Dermis blood vessel endothelial cell (primary cell): ENCODE measurements around the gene DLX4. TPM values are rescaled to one million over a fixed set of nuclear protein-coding genes. Genes with fewer than 3 reads are reported as not detected.
A peak's percentile ranks its signal among the peaks of the same experiment; 100 is the strongest.

Experiments used
- DNase-seq: peaks from one replicate; pipeline ENCODE4 v3.0.0; 2010
- total RNA-seq: library from RNA; depleted of rRNA; stranded (reverse); fragments of >200 nt; gene quantifications from 2 replicates; pipeline ENCODE4 v1.2.3, GENCODE V29; 2014

DLX4 gene
- total RNA-seq, 1 donor from 2014 or later = not detected

GRCh38 chr17:49990331-49990730 is 21.3 kb downstream of the DLX4 start:
- DNase-seq = no peak

DNA sequence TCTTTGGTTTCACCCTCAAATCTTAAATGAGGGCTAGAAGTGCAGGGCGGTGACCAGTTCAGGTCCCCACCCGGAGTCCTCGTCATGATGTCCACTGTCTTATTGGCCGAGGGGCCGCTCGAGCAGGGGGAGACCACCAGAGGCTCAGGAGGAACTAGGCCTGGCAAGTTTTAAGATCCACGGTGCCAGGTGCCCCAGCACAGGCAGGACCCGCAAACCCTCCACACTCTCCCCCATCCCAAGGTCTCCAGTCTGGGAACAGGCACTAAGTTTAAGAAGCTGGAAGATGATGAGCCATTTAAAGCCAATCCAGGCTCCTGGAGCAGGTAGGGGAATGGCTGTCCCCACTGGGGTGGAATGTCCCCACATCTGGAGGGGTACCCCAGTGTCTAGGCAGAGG is 21.9 kb downstream of the DLX4 start:
- no peak for DNase-seq

- DNase-seq = no peak
Observed at GRCh38 chr17:49991409-49991808, 22.4 kb downstream of the DLX4 start.

- DNase-seq = no peak
Observed at GRCh38 chr17:49992191-49992932, 23.4 kb downstream of the DLX4 start.

DNA sequence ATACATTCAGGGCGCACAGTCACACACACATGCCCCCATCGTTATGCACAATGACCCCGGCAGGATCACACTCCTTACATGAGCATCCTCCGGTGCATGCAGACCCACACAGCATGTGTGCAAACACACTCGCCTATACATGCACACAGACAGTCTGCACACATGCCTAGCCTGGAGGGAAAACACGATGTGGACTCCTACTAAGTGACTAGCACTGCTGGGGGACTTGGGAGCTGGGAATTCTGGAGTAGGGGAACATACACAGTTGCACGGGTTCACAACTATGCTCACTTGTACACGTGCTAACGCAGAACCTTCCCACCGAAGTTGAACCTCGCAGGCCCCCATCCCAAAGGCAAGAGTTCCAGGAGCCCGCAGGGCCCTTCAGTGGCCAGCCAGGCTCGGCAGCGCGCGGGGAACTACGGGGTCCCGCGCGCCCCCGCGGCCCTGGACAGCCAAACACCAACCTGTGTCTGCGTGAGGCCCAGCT is 24.0 kb downstream of the DLX4 start:
- no peak for DNase-seq

GRCh38 chr17:49993423-49994060 is 24.6 kb downstream of the DLX4 start:
- DNase-seq = peak; percentile 30

DNA sequence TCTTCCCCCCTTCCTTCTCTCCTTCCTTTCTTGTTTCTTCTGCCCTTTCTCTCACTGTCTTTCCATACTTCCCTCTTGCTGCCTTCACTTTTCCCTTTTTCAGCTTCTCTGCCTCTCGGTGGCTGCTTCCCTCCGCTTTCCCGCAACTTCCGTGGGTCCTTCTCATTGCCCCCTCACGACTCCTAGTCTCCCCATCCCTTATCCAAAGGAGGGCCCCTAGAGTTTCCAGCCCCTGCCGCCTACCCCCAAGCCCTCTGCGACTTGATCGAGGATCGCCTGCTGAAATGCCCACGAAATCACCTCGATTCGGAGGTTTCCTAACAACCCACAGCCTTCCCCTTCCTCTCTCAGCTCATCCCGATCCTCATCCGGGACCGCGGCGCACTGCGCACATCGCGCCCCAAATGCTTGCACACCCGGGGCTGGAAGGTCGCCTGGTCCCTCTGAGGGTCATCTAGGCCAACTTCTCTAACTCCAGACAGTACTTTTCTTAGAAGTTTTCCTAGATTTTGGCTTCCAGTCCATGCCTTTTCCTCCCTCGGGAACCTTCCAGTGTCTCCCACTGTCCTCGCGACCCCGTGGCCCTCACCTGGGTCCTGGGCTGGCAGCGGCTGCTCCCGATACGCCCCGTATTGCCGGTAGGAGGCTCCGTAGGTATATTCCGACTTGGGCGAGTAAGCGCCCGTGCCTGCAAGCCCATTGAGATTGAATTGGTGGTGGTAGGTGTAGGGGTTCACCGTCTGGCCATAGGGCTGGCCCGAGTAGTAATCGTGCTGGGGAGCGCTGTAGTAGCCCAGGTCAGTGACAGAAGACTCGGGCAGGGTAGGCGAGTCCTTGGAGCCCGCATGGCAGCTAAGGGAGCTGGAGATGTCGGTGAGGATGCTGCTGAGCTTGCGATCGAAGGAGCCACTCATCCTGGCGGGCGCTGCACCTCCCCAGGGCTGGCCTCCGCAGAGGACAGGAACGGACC is 25.4 kb downstream of the DLX4 start:
- no peak for DNase-seq

DNA sequence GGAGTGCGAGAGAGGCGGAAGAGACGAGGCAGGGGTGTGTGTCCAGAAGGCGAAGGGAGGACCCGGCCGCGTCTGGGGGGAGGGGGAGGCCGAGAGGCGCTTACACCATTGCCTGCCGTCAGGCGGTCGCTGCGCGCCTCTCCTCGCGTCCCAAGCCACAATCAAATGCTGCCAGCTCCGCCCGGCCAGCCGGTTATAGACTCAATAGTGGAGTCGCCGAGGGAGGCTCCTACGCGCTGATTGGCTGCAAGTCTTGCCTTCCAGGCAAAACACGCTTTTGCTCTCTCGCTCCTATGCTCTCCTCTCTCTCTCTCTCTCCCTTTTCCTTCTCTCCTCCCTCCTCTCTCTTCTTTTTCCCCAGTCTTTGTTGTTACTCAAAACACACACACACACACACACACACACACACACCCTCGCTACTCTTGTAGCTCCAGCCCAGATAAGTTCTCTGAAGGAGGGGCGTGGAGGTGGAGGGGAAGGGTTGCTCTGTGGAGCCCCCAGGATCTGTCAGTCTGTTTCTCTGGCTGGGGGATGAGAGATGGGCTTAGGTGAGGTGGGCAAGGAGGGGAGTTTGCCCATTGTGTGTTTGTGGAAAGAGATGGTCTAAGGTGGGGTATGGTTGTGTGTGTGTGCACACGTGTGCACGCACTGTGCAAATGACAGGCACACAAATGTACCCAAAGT is 26.2 kb downstream of the DLX4 start, which contains the start of gene DLX3:
Gene DLX3, minus strand, starts transcription at position 170 of the 684 bp plus-strand sequence. CDS start 226 bp downstream, outside the sequence.
- DNase-seq = peak; percentile 58

DNA sequence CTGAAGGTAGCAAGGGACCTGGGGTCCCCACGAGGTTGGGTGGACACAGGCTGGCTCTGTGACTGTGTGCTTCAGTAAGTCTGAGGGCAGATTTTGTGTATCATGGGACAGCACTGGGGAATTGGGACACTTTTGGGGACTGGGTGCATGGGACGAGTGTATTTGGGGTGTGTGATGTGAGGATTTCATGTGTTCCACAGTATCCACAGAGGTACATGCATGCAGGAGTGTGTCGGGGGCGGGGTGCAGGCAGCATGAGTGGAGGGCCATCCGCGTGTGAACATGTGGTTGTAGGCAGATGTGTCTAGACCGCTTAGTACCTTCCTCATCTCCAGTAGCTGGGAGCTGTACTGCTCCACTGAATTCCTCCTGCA is 27.1 kb downstream of the DLX4 start:
- no peak for DNase-seq

- DNase-seq = peak; percentile 59
Observed at GRCh38 chr17:49996495-49997300, 27.7 kb downstream of the DLX4 start.

GRCh38 chr17:49997301-49997650 is 28.3 kb downstream of the DLX4 start:
- DNase-seq = no peak

DNA sequence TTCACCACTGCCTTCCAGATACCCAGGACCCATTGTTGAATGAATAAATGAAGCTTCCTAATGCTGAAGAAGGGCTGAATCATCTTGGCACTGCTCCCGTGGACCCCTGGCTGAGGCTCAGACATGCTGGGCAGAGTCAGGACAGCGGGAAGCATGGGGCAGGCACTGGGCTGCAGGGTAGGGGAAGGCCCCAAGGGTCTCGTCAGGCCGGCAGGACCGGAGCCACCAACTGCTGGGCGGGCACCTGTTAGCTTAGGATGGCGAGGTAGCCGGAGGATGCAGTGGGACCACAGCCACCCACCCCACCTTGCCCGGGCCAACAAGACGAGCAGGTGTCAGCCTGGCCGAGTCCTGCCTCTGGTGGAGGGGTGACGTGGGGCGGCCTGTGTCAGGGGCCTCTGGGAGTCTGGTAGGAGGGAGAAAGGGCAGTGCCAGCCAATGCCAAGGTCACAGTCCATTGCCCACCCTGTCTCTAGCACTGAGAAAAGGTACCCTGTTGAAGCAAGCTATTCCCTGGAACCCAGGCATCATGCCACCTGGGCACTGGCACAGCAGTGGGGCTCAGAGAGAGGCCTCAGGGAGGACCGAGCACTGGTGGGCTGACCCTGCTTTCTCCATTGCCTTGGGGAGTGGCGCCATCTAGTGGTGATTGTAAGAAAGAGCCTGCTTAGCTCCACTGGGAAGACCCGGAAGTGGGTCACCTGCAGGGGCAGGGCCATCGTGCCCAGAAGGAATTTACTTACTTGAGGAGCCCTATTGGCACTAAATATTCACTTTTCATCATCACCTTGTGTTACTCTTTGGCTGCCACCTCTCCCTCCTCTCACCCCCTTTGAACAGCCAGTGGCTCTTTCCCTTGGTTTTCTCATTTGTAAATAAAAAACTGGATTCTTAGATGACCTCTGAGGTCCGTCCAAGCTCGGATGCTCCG is 29.0 kb downstream of the DLX4 start:
- peak; percentile 93 for DNase-seq

DNA sequence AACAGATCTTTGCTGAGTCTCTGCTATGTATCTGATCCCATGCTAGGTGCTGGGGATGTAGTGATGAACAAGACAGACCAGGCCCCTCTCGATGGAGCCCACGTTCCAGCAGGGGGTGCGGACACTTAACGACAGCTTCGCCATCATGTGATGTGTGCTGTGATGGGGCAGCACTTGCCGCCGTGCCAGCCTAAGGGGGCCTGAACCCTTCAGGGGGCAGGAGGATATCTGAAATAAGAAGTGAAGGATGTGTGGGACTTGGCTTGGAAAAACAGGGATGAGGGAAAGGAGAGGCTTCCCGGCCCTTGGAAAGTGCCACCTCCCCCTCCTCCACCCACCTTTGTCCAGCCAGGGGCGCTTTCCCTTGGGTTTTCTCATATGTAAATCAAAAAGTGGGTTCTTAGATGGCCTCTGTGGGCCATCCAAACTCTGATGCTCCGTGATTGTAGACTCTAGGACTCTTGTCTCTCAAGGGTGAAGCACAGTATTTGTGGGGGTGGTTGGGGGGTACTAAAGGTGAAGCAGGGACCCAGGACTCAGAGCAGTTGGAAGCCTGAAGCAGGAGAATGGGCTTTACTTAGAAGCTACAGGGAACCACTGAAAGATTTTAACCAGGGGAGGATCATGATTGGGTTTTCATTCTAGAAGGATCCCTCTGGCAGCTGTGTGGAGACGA is 30.0 kb downstream of the DLX4 start:
- DNase-seq = no peak

- DNase-seq = no peak
Observed at GRCh38 chr17:50003911-50004310, 34.9 kb downstream of the DLX4 start.

DNA sequence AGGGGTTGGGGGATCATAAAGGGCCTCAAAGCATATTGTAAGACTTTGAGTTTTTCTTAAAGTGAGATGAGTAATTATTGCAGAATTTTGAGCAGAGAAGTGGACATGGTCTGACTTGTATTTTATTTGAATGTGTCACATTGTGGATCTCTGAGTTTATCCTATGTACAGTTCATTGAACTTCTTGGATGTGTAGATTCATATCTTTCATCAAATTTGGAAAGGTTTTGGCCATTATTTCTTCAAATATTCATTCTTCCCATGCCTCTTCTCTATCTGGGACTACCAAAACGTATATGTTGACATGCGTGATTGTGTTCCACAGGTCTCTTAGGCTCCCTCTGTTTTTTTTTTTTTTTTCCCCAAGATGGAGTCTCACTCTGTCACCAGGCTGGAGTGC is 40.3 kb downstream of the DLX4 start:
- no peak for DNase-seq

GRCh38 chr17:50013079-50013478 is 44.1 kb downstream of the DLX4 start:
- no peak for DNase-seq

- DNase-seq = no peak
Observed at GRCh38 chr17:50014471-50015088, 45.6 kb downstream of the DLX4 start.

DNA sequence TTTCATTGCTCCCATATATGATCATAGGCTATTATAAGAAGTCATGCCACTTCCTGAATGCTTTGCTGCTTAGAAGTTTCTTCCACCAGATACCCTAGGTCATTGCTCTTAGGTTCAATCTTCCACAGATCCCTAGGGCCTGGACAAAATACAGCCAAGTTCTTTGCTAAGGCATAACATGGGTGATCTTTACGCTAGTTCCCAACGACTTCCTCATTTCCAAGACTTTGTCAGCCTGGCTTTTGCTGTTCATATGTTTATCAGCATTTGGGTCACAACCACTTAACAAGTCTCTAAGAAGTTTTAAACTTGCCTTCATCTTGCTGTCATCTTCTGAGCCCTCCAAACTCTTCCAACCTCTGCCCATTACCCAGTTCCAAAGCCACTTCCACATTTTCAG is 46.2 kb downstream of the DLX4 start:
- DNase-seq = no peak

DNA sequence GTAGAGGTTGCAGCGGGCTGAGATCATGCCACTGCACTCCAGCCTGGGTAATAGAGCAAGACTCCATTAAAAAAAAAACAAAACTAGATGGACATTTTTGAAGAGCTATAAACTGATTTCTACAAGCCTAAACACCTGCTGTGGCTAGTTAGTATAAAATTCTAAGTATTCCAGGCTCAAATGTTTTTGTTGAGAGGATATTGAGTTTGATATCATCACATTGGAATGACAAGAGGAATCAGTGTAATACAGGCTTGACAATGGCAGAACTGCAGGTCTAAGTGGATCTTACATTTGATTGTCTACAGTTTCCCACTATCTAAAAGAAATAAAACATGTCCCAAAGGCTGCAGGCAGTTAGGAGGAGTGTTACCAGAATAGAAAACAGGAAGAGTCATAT is 49.9 kb downstream of the DLX4 start:
- DNase-seq = no peak
